NT2/D1 (cell line): ENCODE measurements around the gene NIN.

Source experiments
- YY1 ChIP-seq: IDR thresholded peaks from 2 replicates; pipeline ENCODE4 v1.6.1; 2011; ENCODE audit not compliant: insufficient read length, insufficient read depth
- ZNF274 ChIP-seq: IDR thresholded peaks from 2 replicates; pipeline ENCODE4 v1.6.1; 2011; ENCODE audit warnings: mild to moderate bottlenecking, low read depth, low read length

GRCh38 chr14:50758305-50758704 lies 72.7 kb downstream of the NIN start:
- no peak for TF ChIP-seq YY1
- TF ChIP-seq ZNF274: no peak
